HG03066 (cell line): ENCODE data around the gene TSTD2.

Experiments
- ATAC-seq: cut with Tn5 transposase; IDR thresholded peaks from one replicate; pipeline ENCODE4 v1.9.1; 2021; ENCODE audit warnings: low read depth; ENCODE audit not compliant: unreplicated experiment

Gene TSTD2

DNA sequence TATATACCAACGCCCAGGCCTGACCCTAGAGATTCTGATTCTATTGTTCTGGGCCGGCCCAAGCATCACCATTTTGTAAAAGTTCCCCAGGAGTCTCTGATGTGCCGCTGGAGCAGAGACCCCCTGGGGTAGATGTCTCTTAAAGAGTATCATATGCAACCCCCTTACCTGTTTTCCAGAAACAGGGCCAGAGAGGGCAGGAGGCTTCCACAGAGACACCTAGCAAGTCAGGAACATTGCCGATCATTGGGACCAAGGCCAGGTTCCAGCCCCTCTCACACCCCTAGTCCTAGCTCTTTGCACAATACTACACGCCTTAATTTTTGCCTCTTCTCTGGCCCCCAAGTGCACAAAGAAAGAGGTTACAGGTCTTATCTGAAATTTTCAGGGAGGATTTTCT, 67.9 kb downstream of the TSTD2 start:
- no peak for ATAC-seq

GRCh38 chr9:97564291-97565175, 68.6 kb downstream of the TSTD2 start:
- no peak for ATAC-seq

DNA sequence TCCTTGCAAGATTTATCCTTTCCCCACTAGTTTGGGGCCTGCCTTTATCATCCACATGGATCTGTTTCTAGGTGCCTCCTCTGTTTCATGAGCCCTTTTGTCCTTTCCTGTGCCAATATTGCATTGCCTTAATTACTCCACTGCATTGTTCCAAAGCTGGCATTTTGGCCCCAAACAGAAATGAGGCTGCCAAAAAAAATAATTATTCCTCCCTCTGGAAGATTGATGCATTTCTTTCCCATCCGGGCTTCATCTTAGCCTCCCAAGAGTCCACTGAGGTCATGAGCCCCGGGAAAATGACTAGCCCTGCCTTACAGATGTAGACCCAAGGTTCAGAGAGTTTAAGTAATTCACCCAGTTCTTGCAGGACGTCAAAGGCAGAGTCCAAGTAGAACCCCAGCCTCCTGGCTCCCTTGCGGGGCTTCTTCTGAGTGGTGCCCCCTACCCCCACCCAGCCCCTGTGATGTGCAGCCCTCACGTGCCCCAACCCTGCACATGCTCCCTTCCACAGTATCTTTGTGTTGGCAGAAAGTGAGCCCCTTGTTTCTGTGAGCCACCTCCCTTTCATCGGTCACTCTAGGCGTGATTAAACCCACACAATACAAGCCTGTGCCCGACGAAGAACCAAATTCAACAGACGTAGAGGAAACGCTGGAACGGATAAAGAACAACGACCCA, 69.6 kb downstream of the TSTD2 start:
- no peak for ATAC-seq

GRCh38 chr9:97562542-97562941, 70.6 kb downstream of the TSTD2 start:
- no peak for ATAC-seq

DNA sequence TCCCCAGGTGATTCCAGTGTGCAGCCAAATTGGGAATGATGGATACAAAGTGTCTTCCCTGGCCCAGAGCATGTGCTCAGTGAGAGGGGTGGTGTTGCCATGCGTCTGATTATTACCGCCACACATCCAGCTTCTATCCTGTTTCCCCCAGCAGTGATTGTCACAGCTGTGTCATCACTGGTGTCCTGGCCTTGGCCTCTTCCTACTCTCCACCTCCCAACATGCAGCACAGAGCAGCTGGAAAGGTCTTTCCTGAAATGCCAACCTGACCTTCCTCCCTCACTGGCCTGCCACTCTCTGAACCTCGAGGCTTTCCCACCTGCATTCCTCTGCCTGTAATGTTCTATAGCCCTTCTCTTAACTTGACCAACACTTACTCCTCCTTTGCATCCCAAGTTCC, 71.7 kb downstream of the TSTD2 start:
- no peak for ATAC-seq

GRCh38 chr9:97560851-97561250, 72.3 kb downstream of the TSTD2 start:
- no peak for ATAC-seq

- no peak for ATAC-seq
These were observed 73.0 kb downstream of the TSTD2 start for GRCh38 chr9:97560154-97560553.

- ATAC-seq = peak; percentile 87
These were observed 74.1 kb downstream of the TSTD2 start for GRCh38 chr9:97559111-97559514.

- peak; percentile 30 for ATAC-seq
These were observed 74.5 kb downstream of the TSTD2 start for GRCh38 chr9:97558701-97559101.

- ATAC-seq = no peak
These were observed 75.5 kb downstream of the TSTD2 start for GRCh38 chr9:97557606-97558095.

DNA sequence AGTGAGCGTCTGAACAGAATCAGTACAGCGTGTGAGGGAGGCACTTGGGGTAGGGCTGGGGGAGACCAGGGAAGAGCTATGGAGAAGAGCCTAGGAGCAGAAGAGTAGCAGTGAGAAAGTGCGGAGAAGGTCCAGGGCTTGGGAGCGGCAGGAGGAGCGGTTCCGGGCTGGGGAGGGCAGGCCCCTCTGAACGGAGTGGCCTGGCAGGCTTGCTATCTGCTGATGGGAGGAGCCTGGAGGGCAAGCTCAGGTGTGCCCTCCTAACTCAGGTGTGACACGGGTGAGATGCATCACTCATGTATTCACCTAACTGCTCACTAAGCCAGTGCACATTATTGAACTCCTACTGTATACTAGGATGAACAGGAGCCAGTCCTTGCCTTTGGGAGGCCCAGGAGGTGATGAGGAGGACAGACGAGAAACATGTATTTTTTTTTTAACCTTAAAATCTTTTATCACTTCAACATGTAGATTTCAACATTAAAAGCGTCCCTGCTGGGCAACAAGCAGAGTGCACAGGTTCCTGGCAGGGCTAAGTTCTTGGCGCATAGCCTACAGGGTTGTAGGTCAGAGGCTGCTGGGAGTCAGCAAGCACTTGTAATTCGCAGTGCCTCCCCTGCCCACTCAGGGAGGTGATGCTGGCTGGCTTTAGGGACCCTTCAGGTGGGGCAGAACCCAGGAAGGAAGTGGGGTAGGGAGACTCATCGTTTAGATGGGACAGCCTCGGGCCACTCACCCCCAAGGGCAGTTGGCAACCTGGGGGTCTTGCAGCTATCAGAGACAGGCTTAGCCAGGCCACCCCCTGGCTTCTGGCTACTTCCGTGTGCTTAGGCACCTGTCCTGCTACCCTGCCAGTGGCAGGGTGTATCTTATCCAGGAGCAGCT, 76.2 kb downstream of the TSTD2 start:
- no peak for ATAC-seq

- ATAC-seq = no peak
These were observed 77.0 kb downstream of the TSTD2 start for GRCh38 chr9:97556036-97556720.

DNA sequence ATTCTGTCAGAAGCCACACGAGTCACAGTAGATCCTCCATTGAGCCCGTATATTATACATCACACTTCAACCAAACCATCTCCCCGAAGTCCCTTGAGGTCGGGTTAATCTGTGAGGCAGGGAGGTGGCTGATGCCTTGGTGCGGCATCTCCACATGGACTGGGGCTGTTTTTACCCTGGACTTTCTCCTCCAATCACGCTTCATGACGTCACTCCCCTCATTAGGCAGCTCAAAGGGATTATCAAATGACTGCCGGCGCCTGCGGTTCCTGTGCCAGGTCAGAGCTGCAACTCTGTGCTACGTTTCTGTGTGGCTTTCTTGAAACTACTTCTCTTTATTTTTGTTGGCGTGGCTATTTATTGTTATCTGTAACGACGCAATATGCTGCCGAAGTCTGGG, 78.0 kb downstream of the TSTD2 start:
- no peak for ATAC-seq

- no peak for ATAC-seq
These were observed 78.5 kb downstream of the TSTD2 start for GRCh38 chr9:97554566-97555075.

DNA sequence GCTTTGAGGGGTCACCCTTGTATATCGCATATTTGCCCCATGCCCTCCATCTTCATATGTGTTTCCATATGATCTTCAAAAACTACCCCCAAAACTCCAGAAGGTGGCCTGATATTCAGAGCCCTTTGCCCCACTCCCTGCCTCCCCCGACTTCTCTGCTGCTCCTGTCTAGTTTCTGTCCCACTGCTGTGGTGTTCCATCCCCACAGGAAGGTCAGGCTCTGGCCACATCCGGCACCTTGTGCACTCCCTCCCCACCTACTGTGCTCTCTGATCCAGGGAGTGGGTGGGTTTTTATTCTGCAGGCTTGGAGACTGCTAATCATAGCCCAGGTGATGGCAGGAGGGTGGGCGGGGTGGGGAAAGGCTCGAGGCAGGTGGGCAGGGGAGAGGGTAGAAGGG, 79.3 kb downstream of the TSTD2 start:
- no peak for ATAC-seq

DNA sequence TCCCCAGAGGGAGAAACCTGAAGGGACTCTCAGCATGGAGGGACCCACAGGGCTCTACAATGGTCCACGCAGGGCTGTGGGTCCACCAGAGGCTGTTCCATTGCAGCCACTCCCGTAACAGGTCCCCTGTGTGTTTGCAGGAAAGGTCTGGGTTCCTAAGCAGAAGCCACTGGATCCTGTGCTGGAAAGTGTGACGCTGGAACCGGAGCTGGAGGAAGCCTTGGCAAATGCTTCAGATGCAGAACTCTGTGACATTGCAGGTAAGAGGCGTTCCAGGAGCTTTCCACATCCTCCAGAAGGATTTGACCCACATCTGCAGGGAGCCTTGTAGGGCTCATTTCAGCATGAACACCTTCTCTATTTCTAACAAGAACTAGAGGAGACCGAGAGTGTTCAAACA, 80.0 kb downstream of the TSTD2 start:
- ATAC-seq = no peak

DNA sequence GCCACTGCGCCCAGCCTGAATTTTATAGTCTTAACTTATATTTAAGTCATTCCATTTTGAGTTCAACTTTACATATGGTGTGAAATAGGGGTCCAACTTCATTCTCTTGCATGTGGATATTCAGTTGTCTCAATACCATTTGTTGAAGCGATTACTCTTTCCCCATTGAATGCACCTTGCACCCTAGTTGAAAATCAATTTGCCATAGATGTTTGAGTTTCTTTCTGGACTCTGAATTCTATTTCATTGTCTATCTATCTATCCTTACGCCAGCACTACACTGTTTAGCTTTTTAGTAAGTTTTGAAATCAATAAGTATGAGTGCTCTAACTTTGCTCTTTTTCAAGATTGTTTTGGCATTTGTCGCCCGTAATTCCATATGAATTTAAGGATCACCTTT, 81.9 kb downstream of the TSTD2 start:
- ATAC-seq = no peak

DNA sequence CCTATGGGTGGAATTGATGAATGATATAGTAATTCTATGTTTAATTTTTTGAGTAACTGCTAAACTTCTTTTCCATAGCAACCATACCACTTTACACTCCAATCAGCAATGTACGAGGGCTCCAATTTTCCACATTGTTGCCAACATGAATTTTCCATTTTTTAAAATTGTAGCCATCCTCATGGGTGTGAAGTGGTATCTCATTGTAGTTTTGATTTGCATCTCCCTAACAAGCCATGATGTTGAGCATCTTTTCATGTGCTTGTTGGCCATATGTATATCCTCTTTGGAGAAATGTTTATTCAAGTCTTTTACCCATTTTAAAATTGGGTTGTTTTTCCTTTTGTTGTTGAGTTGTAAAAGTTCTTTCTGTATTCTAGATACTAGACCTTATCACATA, 82.8 kb downstream of the TSTD2 start:
- no peak for ATAC-seq
